Measurements from ENCODE around the gene SEMA6B.

DNA sequence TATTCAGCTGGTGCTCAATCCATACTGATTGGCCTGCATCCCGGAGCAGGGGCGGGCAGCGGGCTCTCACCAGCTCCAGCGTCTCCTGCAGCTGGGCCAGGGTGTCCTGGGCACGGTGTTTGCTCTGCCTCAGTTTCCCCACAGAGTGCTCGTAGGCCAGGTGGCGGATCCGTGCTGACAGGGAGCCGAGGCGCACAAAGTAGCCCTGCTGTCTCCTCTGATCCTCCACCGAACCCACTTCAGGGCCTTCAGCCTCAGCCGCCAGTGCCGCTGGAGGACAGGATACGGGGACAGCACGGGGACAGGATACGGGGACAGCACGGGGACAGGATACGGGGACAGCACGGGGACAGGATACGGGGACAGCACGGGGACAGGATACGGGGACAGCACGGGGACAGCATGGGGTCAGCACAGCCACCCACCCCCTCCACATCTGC lies 33.9 kb downstream of the SEMA6B start:
- TF ChIP-seq, protein P1, sequence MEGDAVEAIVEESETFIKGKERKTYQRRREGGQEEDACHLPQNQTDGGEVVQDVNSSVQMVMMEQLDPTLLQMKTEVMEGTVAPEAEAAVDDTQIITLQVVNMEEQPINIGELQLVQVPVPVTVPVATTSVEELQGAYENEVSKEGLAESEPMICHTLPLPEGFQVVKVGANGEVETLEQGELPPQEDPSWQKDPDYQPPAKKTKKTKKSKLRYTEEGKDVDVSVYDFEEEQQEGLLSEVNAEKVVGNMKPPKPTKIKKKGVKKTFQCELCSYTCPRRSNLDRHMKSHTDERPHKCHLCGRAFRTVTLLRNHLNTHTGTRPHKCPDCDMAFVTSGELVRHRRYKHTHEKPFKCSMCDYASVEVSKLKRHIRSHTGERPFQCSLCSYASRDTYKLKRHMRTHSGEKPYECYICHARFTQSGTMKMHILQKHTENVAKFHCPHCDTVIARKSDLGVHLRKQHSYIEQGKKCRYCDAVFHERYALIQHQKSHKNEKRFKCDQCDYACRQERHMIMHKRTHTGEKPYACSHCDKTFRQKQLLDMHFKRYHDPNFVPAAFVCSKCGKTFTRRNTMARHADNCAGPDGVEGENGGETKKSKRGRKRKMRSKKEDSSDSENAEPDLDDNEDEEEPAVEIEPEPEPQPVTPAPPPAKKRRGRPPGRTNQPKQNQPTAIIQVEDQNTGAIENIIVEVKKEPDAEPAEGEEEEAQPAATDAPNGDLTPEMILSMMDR (IDR thresholded peaks at IDR 0.05) = no peak
- TF ChIP-seq EP300 (IDR thresholded peaks at IDR 0.05) = no peak

Data from esophagus muscularis mucosa (tissue), 3 donors.